ENCODE measurements around the gene IPO8.
A peak's percentile ranks its signal among the peaks of the same experiment; 100 is the strongest.

The IPO8 gene

GRCh38 chr12:30706476-30706875 is 10.8 kb upstream of the IPO8 start:
- Histone ChIP-seq H3K27ac (ENCODE audit: low read length) (no peak overlapping the region), H3K36me3 (ENCODE audit: control insufficient read depth, low read depth, low read length) (peaks cover 14% of the 10 kb centered on the region), H3K27me3 (ENCODE audit: control insufficient read depth, insufficient read depth, low read length) (no peaks in the 10 kb centered on the region), H3K4me1 (ENCODE audit: control insufficient read depth, low read depth, low read length) (peaks cover 7% of the 10 kb centered on the region), H3K4me3 (ENCODE audit: low read length) (no peak overlapping the region), H3K9me3 (ENCODE audit: control insufficient read depth, low read depth, low read length) (no peaks in the 10 kb centered on the region), H3K9ac (ENCODE audit: low read length) (no peak overlapping the region)

GRCh38 chr12:30701056-30701455 is 5.4 kb upstream of the IPO8 start:
- H3K27ac ChIP-seq (ENCODE audit: low read length) = no peak overlapping the region

GRCh38 chr12:30700216-30700900 is 4.7 kb upstream of the IPO8 start:
- H3K36me3 ChIP-seq (ENCODE audit: control insufficient read depth, low read depth, low read length) = no peaks in the 10 kb centered on the region
- no peak overlapping the region for H3K4me3 ChIP-seq (ENCODE audit: low read length)
- H3K27me3 ChIP-seq (ENCODE audit: control insufficient read depth, insufficient read depth, low read length) = no peaks in the 10 kb centered on the region
- H3K27ac ChIP-seq (ENCODE audit: low read length) = no peak overlapping the region
- no peaks in the 10 kb centered on the region for H3K9me3 ChIP-seq (ENCODE audit: control insufficient read depth, low read depth, low read length)
- no peak overlapping the region for H3K9ac ChIP-seq (ENCODE audit: low read length)
- H3K4me1 ChIP-seq (ENCODE audit: control insufficient read depth, low read depth, low read length) = peaks cover 12% of the 10 kb centered on the region

More at GRCh38 chr12:30701056-30701455, 5.4 kb upstream of the IPO8 start:
- Histone ChIP-seq H3K4me3 (ENCODE audit: low read length) (no peak overlapping the region), H3K4me1 (ENCODE audit: control insufficient read depth, low read depth, low read length) (peaks cover 11% of the 10 kb centered on the region), H3K27me3 (ENCODE audit: control insufficient read depth, insufficient read depth, low read length) (no peaks in the 10 kb centered on the region), H3K36me3 (ENCODE audit: control insufficient read depth, low read depth, low read length) (no peaks in the 10 kb centered on the region), H3K9me3 (ENCODE audit: control insufficient read depth, low read depth, low read length) (no peaks in the 10 kb centered on the region), H3K9ac (ENCODE audit: low read length) (no peak overlapping the region)

GRCh38 chr12:30698346-30698745 is 2.7 kb upstream of the IPO8 start:
- peaks cover 17% of the 10 kb centered on the region for H3K4me1 ChIP-seq (ENCODE audit: control insufficient read depth, low read depth, low read length)
- H3K27me3 ChIP-seq (ENCODE audit: control insufficient read depth, insufficient read depth, low read length) = no peaks in the 10 kb centered on the region
- no peaks in the 10 kb centered on the region for H3K36me3 ChIP-seq (ENCODE audit: control insufficient read depth, low read depth, low read length)
- no peak overlapping the region for H3K27ac ChIP-seq (ENCODE audit: low read length)
- H3K9ac ChIP-seq (ENCODE audit: low read length) = no peak overlapping the region
- no peak overlapping the region for H3K4me3 ChIP-seq (ENCODE audit: low read length)
- H3K9me3 ChIP-seq (ENCODE audit: control insufficient read depth, low read depth, low read length) = no peaks in the 10 kb centered on the region

- peak overlapping the region; percentile 91 for H3K4me3 ChIP-seq (ENCODE audit: low read length)
- H3K36me3 ChIP-seq (ENCODE audit: control insufficient read depth, low read depth, low read length) = no peaks in the 10 kb centered on the region
- H3K4me1 ChIP-seq (ENCODE audit: control insufficient read depth, low read depth, low read length) = peaks cover 17% of the 10 kb centered on the region
- H3K27ac ChIP-seq (ENCODE audit: low read length) = no peak overlapping the region
- H3K9ac ChIP-seq (ENCODE audit: low read length) = no peak overlapping the region
- H3K9me3 ChIP-seq (ENCODE audit: control insufficient read depth, low read depth, low read length) = no peaks in the 10 kb centered on the region
- no peaks in the 10 kb centered on the region for H3K27me3 ChIP-seq (ENCODE audit: control insufficient read depth, insufficient read depth, low read length)
Measured at GRCh38 chr12:30696943-30697342, 1.3 kb upstream of the IPO8 start.

GRCh38 chr12:30696486-30696885 is 817 bp upstream of the IPO8 start:
- H3K4me1 ChIP-seq (ENCODE audit: control insufficient read depth, low read depth, low read length) = peaks cover 17% of the 10 kb centered on the region
- H3K36me3 ChIP-seq (ENCODE audit: control insufficient read depth, low read depth, low read length) = no peaks in the 10 kb centered on the region
- H3K4me3 ChIP-seq (ENCODE audit: low read length) = peak overlapping the region; percentile 91
- H3K9me3 ChIP-seq (ENCODE audit: control insufficient read depth, low read depth, low read length) = no peaks in the 10 kb centered on the region
- no peak overlapping the region for H3K27ac ChIP-seq (ENCODE audit: low read length)
- H3K9ac ChIP-seq (ENCODE audit: low read length) = no peak overlapping the region
- H3K27me3 ChIP-seq (ENCODE audit: control insufficient read depth, insufficient read depth, low read length) = no peaks in the 10 kb centered on the region

- H3K4me1 ChIP-seq (ENCODE audit: control insufficient read depth, low read depth, low read length) = peaks cover 17% of the 10 kb centered on the region
- no peaks in the 10 kb centered on the region for H3K36me3 ChIP-seq (ENCODE audit: control insufficient read depth, low read depth, low read length)
- peak overlapping the region; percentile 91 for H3K4me3 ChIP-seq (ENCODE audit: low read length)
- H3K9me3 ChIP-seq (ENCODE audit: control insufficient read depth, low read depth, low read length) = no peaks in the 10 kb centered on the region
- H3K27me3 ChIP-seq (ENCODE audit: control insufficient read depth, insufficient read depth, low read length) = no peaks in the 10 kb centered on the region
- H3K9ac ChIP-seq (ENCODE audit: low read length) = no peak overlapping the region
- H3K27ac ChIP-seq (ENCODE audit: low read length) = no peak overlapping the region
Measured at GRCh38 chr12:30696103-30696408, 387 bp upstream of the IPO8 start.

- Histone ChIP-seq H3K9me3 (ENCODE audit: control insufficient read depth, low read depth, low read length) (no peaks in the 10 kb centered on the region), H3K9ac (ENCODE audit: low read length) (peak overlapping the region; percentile 78), H3K4me3 (ENCODE audit: low read length) (peak overlapping the region; percentile 91), H3K4me1 (ENCODE audit: control insufficient read depth, low read depth, low read length) (peaks cover 17% of the 10 kb centered on the region), H3K27me3 (ENCODE audit: control insufficient read depth, insufficient read depth, low read length) (no peaks in the 10 kb centered on the region), H3K36me3 (ENCODE audit: control insufficient read depth, low read depth, low read length) (no peaks in the 10 kb centered on the region), H3K27ac (ENCODE audit: low read length) (no peak overlapping the region)
Measured at GRCh38 chr12:30694412-30695198, 1.1 kb downstream of the IPO8 start.

GRCh38 chr12:30692470-30692869 is 3.2 kb downstream of the IPO8 start:
- H3K9ac ChIP-seq (ENCODE audit: low read length) = no peak overlapping the region
- H3K9me3 ChIP-seq (ENCODE audit: control insufficient read depth, low read depth, low read length) = no peaks in the 10 kb centered on the region
- no peak overlapping the region for H3K27ac ChIP-seq (ENCODE audit: low read length)
- H3K27me3 ChIP-seq (ENCODE audit: control insufficient read depth, insufficient read depth, low read length) = no peaks in the 10 kb centered on the region
- H3K36me3 ChIP-seq (ENCODE audit: control insufficient read depth, low read depth, low read length) = no peaks in the 10 kb centered on the region
- H3K4me1 ChIP-seq (ENCODE audit: control insufficient read depth, low read depth, low read length) = peaks cover 17% of the 10 kb centered on the region
- H3K4me3 ChIP-seq (ENCODE audit: low read length) = no peak overlapping the region

- Histone ChIP-seq H3K4me3 (ENCODE audit: low read length) (no peak overlapping the region), H3K9ac (ENCODE audit: low read length) (no peak overlapping the region), H3K9me3 (ENCODE audit: control insufficient read depth, low read depth, low read length) (no peaks in the 10 kb centered on the region)
Measured at GRCh38 chr12:30691122-30691879, 4.4 kb downstream of the IPO8 start.

GRCh38 chr12:30687265-30687986 is 8.2 kb downstream of the IPO8 start:
- Histone ChIP-seq H3K36me3 (ENCODE audit: control insufficient read depth, low read depth, low read length) (peaks cover 11% of the 10 kb centered on the region), H3K4me3 (ENCODE audit: low read length) (no peak overlapping the region), H3K27me3 (ENCODE audit: control insufficient read depth, insufficient read depth, low read length) (no peaks in the 10 kb centered on the region), H3K27ac (ENCODE audit: low read length) (no peak overlapping the region), H3K9ac (ENCODE audit: low read length) (no peak overlapping the region), H3K4me1 (ENCODE audit: control insufficient read depth, low read depth, low read length) (no peaks in the 10 kb centered on the region), H3K9me3 (ENCODE audit: control insufficient read depth, low read depth, low read length) (no peaks in the 10 kb centered on the region)

More at GRCh38 chr12:30691122-30691879, 4.4 kb downstream of the IPO8 start:
- peaks cover 9% of the 10 kb centered on the region for H3K4me1 ChIP-seq (ENCODE audit: control insufficient read depth, low read depth, low read length)
- no peaks in the 10 kb centered on the region for H3K27me3 ChIP-seq (ENCODE audit: control insufficient read depth, insufficient read depth, low read length)
- no peaks in the 10 kb centered on the region for H3K36me3 ChIP-seq (ENCODE audit: control insufficient read depth, low read depth, low read length)
- no peak overlapping the region for H3K27ac ChIP-seq (ENCODE audit: low read length)

Data from iPS-18a (cell line).